GM18508 (cell line): ENCODE data around the gene SEC14L2.
A peak's percentile ranks its signal among the peaks of the same experiment; 100 is the strongest.

ENCODE experiments used
- ATAC-seq: cut with Tn5 transposase; IDR thresholded peaks from one replicate; pipeline ENCODE4 v1.9.1; 2021; ENCODE audit warnings: moderate number of reproducible peaks; ENCODE audit not compliant: insufficient read depth, unreplicated experiment

SEC14L2 gene

DNA sequence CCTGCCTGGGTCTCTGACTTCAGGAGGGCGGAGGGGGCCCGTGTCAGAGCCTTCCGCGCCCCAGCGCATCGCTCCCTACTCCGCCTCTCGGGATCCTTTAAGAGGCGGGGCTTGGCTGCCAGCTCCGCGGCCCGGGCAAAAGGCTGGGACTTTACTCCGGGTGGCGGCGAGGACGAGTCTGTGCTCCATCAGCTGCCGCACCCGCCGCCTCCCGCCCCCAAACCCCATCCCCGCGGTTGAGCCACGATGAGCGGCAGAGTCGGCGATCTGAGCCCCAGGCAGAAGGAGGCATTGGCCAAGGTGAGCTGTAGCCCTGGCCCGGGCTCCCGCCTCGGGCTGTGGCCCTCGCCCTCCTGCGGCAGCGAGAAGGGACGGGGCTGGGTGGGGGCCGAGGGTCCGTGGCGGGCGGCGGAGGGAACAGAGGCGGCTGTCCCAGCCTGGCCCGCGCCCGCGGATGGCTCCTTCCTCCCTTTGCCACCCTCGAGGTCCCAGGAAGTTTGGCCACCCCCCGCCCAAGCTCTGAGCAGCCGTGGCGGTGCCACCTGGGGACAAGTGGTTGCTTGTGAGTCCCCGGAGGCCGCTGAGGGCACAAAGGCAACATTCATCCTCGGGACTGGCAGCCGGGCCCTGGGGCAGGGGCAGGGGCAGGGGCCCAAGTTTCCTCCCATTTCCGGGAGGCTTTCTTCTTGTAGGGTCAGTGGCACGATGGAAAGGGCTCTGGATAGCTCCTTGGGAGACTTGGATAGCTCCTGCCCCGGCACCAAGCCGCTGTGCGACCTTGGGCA is at the start of gene SEC14L2:
Gene SEC14L2 (plus strand): TSS at position 148 of the 785 bp plus-strand sequence. CDS start 99 bp downstream, at position 247.
- no peak for ATAC-seq

GRCh38 chr22:30347255-30347892 is 49.4 kb upstream of the SEC14L2 start:
- no peak for ATAC-seq

GRCh38 chr22:30348404-30348803 is 48.4 kb upstream of the SEC14L2 start:
- ATAC-seq, result no peak

- no peak for ATAC-seq
Observed at GRCh38 chr22:30348809-30349208, 48.0 kb upstream of the SEC14L2 start.

GRCh38 chr22:30351226-30351625 is 45.6 kb upstream of the SEC14L2 start:
- ATAC-seq, result no peak

DNA sequence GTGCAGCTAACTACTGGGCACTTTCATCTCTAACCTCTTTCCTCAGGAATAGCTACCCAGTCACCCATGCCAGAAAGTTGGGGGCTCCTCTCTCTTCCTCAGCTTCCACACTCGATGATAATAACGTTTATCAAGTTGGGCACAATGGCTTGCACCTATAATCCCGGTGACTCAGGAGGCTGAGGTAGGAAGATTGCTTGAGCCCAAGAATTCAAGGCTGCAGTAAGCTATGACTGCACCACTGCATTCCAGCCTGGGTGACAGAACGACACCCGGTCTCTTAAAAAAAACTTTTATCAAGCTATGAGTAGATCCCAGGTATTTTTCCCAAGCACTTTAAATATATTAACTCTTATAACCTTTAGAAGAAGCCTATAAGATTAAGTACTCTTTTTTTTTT is 42.2 kb upstream of the SEC14L2 start:
- no peak for ATAC-seq

GRCh38 chr22:30356449-30357235 is 40.2 kb upstream of the SEC14L2 start, which contains the start of the genes CCDC157 and SF3A1:
Gene CCDC157, plus strand, starts transcription at chr22:30357007. Its CDS starts 8,994 bp downstream, at chr22:30366001.
Gene SF3A1, minus strand, starts transcription at chr22:30356894. Its CDS starts 102 bp downstream, at chr22:30356792.
- peak; percentile 49 for ATAC-seq

GRCh38 chr22:30357236-30357570 is 39.6 kb upstream of the SEC14L2 start:
- ATAC-seq, result no peak

GRCh38 chr22:30357650-30358215 is 39.1 kb upstream of the SEC14L2 start:
- ATAC-seq, result no peak

DNA sequence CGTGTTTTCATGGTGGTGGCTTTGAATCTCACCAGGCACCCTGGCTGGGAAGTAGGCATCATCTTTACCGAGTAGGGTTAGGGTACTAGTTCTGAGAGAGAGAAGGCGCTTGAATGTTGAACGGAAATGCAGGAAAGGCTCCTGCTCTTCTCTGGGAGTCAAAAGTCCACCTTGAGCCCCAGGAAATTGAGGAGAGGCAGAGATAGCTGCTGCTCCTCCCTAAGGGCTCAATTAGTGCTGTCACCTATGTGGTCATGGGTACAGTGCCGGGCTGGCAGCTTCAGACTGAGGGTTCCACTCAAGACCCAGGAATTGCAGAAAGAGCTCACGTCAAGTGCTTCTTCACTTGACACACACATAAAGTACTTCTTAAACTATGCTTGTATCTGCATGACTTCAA is 38.3 kb upstream of the SEC14L2 start:
- ATAC-seq, result no peak

GRCh38 chr22:30361916-30362650 is 34.7 kb upstream of the SEC14L2 start:
- no peak for ATAC-seq

DNA sequence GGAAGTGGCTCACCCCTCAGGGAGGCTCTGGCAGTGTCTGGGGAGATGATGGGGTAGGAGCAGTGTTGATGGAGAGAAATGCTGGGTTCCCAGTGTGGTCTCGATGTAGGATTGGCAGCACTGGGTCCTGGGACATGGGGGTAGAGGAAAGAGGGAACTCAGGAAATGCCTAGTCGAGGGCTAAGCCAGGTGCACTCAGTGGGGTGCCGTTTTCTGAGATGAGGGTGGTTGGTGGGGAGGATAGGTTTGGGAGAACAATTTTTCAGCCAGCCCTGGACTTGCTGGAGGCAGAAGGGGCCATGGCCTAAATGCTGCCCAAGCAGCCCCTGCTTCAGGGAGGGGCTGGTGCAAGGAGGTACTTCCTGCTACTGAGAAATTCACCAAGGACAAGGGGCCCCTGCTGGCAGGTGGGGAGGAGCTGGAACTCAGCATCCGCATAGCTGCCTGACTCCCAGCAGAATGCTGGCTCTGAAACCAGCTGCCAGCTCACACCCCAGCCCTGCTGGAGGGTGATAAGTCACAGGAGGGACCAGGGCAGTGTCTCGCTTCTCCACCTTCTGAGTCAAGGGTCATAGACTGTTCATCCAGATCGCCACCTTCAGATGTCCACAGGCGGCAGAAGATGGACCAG is 34.1 kb upstream of the SEC14L2 start:
- no peak for ATAC-seq

DNA sequence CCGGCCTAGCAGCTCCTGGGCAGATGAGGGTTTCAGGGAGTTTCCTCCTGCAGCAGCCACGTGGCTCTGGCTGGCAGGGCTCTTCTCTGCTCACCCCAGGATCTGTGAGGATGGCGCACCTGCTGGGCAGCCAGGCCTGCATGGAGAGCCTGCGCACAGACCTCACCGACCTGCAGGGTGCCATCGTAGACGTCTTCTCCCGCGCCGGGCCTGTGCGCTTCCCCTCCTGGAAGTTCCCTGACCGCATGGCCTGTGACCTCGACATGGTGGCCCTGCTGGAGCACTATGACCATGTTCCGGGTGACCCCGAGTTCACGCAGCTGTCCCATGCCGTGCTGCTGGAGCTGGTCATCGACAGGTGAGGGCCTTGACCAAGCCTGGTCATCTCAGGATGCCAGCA is 30.9 kb upstream of the SEC14L2 start:
- ATAC-seq, result no peak

DNA sequence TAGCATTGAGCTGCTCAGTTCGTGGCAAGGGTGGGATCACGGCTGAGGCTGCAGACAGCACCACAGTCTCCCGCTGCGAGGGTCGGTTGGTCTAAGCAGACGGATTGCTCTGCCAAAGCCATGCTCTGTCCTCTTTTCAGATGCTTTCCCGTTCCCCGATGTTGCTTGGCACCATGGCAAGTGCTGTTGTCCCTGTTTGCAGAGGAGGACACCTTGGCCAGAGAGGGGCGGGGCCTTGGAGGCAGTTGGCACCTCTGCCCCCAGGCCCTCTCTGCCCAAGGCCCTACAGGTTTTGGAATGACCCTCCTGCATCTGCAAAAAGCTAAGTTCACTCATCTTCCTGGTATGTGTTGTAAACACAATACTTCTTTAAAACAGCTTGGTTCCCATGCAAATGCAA is 28.4 kb upstream of the SEC14L2 start:
- no peak for ATAC-seq

GRCh38 chr22:30370641-30371230 is 26.1 kb upstream of the SEC14L2 start:
- no peak for ATAC-seq

GRCh38 chr22:30371321-30371720 is 25.5 kb upstream of the SEC14L2 start:
- no peak for ATAC-seq

DNA sequence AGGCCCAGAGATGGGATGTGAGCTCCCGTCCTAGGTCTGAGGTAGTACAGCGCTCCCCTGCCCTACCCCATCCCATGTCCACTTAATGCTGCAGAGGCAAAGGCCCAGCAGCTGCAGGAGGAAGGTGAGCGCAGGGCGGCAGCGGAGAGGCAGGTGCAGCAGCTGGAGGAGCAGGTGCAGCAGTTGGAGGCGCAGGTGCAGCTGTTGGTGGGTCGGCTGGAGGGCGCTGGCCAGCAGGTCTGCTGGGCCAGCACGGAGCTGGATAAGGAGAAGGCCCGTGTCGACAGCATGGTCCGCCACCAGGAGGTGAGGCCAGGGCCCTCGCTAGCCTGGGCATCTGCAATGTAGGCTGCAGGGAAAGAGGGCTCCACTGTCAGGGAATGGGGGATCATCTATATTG is 24.8 kb upstream of the SEC14L2 start:
- ATAC-seq, result no peak

DNA sequence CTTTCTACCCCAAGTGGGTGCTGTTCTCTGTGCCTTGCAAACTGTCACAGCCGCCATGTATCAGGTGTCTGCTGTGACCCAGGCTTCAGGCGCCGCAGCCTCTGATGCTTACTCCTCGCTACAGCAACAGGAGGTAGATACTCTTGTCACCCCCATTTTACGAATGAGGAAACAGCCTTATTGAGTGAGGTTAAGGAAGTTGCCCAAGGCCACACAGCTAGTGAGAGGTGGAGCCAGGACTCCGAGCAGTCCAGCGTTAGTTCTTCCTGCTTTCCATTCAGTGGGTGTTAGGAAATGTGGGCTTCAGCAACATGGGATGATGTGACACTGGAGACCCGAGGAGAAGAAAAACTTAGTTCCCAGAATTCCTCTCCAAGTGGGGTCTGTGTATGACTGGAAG is 23.9 kb upstream of the SEC14L2 start:
- no peak for ATAC-seq
